ENCODE data around the gene DYNC1LI2.
"Not testable (repeated sequence)": the region's sequence is repeated elsewhere in the genome, so short reads cannot be mapped to it uniquely, and the experiment has no call there.

The DYNC1LI2 gene

GRCh38 chr16:66695935-66696668 lies 55.3 kb downstream of the DYNC1LI2 start:
- no peak for DNase-seq

- DNase-seq = no peak
Observed at GRCh38 chr16:66695471-66695934, 55.9 kb downstream of the DYNC1LI2 start.

- no peak for DNase-seq
Observed at GRCh38 chr16:66693149-66693548, 58.3 kb downstream of the DYNC1LI2 start.

DNA sequence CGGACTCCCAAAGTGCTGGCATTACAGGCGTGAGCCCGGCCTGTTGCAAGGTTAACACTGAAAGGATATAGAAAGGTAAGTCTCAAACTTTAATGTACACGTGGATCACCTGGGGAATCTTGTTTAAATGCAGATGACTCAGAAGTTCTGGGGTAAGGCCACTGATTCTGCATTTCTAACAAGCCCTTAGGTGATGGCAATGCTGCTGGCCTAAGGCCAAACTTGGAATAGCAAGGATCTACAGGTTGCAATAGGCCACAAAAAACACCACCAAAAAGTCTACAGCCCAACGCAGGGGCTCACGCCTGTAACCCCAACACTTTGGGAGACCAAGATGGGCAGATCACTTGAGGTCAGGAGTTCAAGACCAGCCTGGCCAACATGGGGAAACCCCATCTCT lies 59.1 kb downstream of the DYNC1LI2 start:
- DNase-seq = no peak

GRCh38 chr16:66691234-66691633 lies 60.2 kb downstream of the DYNC1LI2 start:
- no peak for DNase-seq

DNA sequence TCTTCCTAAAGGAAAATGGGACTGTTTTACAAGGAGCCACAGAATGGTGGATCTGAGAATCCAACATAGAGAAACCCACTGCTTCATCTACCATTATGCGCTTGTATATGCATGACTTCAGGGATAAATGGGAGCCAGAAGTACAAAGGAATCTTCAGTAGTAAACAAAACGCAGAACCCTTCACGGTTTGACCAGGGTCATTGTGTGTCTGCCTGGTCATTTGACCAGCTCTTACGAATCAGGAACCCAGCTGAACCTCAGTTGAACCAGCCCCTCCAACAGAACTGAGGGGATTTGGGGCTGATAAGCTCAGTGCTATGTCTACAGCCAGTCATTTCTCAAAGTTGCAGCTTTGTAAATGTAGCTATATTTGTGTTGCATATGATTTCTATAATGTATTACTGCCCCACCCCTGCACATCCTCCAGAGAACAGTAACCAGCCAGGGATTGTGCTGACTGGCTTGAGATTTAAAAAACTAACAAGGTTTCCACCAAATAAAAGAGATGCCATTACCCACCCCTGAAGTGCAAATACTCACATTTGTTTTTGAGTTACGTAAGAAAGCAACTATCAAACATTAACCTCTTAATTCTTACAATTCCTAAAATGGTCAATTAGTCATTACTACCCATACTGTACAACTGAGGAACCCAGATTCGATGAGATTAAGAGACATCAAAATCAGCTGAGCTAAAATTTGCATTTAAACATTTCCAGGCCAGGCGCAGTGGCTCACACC lies 61.1 kb downstream of the DYNC1LI2 start:
- DNase-seq = no peak

DNA sequence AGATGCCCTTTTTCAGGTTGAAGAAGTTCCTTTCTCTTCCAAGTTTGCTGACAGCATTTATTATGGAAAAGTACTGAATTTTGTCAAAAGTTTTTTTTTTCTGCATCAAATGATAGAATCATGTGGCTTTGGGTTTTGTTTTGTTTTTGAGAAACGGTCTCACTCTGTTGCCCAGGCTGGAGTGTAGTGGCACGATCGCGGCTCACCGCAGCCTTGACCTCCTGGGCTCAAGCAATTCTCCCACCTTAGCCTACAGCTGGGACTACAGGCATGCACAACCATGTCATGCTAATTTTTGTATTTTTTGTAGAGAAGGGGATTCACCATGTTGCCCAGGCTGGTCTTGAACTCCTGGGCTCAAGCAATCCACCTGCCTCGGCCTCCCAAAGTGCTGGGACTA lies 62.1 kb downstream of the DYNC1LI2 start:
- DNase-seq = no peak

DNA sequence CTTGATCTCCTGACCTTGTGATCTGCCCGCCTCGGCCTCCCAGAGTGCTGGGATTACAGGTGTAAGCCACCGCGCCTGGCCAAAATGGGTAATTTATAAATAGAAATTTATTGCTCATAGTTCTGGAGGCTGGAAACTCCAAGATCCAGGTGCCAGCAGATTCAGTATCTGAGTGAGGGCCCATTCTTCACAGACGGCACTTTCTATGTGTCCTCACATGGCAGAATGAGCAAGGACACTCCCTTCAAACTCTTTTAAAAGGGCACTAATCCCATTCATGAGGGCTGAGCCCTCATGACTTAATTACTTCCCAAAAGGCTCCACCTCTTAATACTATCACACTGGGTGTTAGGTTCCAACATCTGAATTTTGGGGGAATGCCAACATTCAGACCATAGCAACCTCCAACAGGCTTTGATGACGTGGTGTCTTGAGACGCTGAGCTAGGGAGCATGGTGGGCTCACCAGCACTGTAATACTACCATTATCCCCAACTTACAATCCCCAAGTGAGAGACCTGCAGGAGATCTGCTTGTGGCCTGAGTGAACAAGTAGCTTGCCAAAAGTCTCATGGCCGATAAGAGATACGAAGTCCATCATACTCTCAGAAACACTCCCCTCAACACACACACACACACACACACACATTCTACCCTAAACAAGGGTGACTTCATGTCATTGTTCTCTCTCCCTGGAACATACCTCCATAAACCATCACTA lies 63.3 kb downstream of the DYNC1LI2 start:
- no peak for DNase-seq

GRCh38 chr16:66685501-66686115 lies 65.8 kb downstream of the DYNC1LI2 start:
- not testable (repeated sequence) for DNase-seq

GRCh38 chr16:66682271-66682670 lies 69.1 kb downstream of the DYNC1LI2 start:
- DNase-seq = no peak

DNA sequence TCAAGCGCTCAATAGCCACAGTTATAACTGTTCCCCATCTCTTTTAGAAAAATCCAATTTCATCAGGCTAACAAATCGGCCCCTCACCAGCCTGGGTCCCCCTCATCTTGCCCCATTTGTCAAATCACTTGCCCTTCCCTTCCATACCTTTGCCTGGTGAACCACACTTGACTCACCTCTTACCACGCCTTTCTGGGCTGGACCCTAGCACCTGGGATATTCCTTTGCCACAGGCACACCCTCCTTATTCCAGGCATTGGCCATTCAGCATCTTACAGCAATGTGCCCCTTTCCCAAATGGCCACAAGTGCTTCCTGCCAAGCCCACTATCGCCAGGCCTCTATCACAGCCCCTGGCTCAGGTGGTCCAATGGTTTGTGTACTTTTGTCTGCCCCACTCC lies 69.7 kb downstream of the DYNC1LI2 start:
- no peak for DNase-seq

GRCh38 chr16:66678337-66678736 lies 73.1 kb downstream of the DYNC1LI2 start:
- DNase-seq = no peak

DNA sequence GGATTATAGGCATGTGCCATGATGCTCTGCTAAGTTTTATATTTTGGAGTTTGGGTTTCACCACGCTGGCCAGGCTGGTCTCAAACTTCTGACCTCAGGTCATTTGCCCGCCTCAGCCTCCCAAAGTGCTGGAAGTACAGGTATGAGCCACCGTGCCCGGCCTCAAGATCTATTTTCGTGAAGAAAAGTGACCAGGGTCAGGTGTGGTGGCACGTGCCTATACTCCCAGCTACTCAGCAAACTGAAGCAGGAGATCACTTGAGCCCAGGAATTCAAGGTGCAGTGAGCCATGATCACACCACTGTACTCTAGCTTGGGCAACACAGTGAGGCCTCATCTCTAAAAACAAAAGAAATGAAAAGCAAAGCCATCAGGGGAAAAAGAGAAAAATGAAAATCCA lies 73.6 kb downstream of the DYNC1LI2 start:
- DNase-seq = no peak

DNA sequence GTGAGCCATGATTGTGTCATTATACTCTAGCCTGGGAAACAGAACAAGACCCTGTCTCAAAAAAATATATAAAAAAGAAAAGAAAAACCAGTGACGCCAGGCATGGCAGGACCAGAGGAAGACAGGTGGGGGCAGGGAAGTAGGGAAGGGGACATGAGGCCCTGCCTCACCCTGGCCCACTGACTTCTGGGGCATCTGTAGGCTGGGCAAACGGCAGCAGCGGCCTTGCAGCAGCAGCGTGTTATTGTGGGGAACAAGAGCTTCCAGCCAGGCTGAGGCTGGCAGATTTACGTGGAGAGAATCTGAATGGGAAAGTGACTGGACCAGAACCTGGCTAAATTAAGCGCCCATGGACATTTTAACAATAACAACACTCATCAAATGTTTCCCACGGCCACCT lies 74.2 kb downstream of the DYNC1LI2 start:
- DNase-seq = no peak

DNA sequence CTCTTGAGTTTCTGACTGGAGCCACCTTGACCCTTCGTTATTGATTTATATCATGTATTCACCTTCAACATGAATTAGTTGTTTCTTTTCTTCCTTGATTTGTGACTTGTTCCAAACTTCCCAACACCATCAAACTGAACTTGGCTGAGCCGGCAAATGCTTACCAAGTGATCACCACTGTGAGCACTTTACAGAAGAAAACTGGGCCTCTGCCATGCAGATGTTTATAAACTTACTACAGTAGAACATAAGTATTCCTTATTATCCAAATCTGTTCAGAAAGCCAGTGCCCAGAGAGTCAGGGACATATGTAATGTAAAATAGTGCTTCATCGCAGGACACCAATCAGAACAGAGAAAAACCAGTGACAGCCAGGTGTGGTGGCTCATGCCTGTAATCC lies 74.8 kb downstream of the DYNC1LI2 start:
- DNase-seq = no peak

DNA sequence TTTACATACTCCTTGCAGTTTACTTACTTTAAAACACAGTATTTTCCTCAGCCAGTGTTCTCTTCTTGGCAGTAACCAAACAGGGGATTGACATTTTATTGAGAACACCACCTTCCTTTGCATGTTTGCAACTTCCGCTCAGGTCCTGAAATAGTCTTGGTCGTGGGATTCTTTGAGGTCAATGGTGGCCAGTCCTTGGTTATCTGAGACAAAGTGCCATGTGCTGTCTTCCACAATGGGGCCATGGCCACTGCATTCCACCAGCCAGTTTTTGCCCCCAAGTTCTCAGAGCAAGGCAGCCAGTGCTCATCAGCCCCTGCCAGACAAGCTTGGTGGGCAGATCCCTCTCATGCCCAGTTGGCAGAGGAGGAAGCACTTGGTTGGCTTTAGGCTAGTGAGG lies 77.7 kb downstream of the DYNC1LI2 start:
- DNase-seq = no peak
